ENCODE measurements around the gene CD180.

GRCh38 chr5:67221487-67222242 is 25.1 kb upstream of the CD180 start:
- TF ChIP-seq CTCF (IDR thresholded peaks at IDR 0.05) (no peak), POLR2A (IDR thresholded peaks at IDR 0.05) (no peak), EP300 (IDR thresholded peaks at IDR 0.05) (no peak)
